Spinal cord (tissue), 10 donors: ENCODE measurements around the gene VEZT. TPM values are rescaled to one million over a fixed set of nuclear protein-coding genes. Genes with fewer than 3 reads are reported as not detected.
A peak's percentile ranks its signal among the peaks of the same experiment; 100 is the strongest.
"Not testable (repeated sequence)": the region's sequence is repeated elsewhere in the genome, so short reads cannot be mapped to it uniquely, and the experiment has no call there.

Experiments used
- DNase-seq, 6 donors: peaks; one replicate each; pipeline versions ENCODE4 v3.0.0 to v3.0.0-alpha.2; 2013 to 2015; ENCODE audit warnings: low spot score in 6 of 6, low read depth in 4 of 6
- H3K27ac ChIP-seq: one replicate; pipeline ENCODE4 v1.5.1; 2013; ENCODE audit warnings: low read depth, low read length, control low read depth
- H3K27me3 ChIP-seq: one replicate; pipeline ENCODE4 v1.6.1; 2013; ENCODE audit warnings: low read length; ENCODE audit not compliant: control insufficient read depth, insufficient read depth
- H3K36me3 ChIP-seq: one replicate; pipeline ENCODE4 v1.6.1; 2013; ENCODE audit warnings: low read length; ENCODE audit not compliant: control insufficient read depth, insufficient read depth
- H3K4me1 ChIP-seq: one replicate; pipeline ENCODE4 v1.6.1; 2013; ENCODE audit warnings: low read length; ENCODE audit not compliant: control insufficient read depth, insufficient read depth
- H3K4me3 ChIP-seq: one replicate; pipeline ENCODE4 v1.5.1; 2013; ENCODE audit warnings: low read depth, low read length, control low read depth
- H3K9me3 ChIP-seq: one replicate; pipeline ENCODE4 v1.6.1; 2013; ENCODE audit warnings: low read length; ENCODE audit not compliant: control insufficient read depth, insufficient read depth
- WGBS: methylation state at CpG from one replicate; pipeline ENCODE4 v1.1.5; 2013; ENCODE audit warnings: missing lambda C conversion rate; ENCODE audit not compliant: insufficient coverage; 5-methylcytosine and 5-hydroxymethylcytosine counted together
- polyA plus RNA-seq, 2 donors: library from polyadenylated mRNA; unstranded; fragments of 120-200 nt; gene quantifications; one replicate each; pipeline ENCODE4 v1.2.1, GENCODE V29; 2013; ENCODE audit not compliant: insufficient read length in 2 of 2
- total RNA-seq, 2 donors: library from RNA; depleted of rRNA in 1 of 2; stranded (reverse); fragments of 120-200 nt in 1 of 2; fragments of >200 nt in 1 of 2; gene quantifications; one replicate each; pipeline versions ENCODE4 v1.2.3 to v1.2.4, GENCODE V29; 2013 to 2014
- donor health status: healthy.

Gene VEZT
- total and polyA plus RNA-seq, 4 donors = 68.4 to 164 (median 102) TPM

DNA sequence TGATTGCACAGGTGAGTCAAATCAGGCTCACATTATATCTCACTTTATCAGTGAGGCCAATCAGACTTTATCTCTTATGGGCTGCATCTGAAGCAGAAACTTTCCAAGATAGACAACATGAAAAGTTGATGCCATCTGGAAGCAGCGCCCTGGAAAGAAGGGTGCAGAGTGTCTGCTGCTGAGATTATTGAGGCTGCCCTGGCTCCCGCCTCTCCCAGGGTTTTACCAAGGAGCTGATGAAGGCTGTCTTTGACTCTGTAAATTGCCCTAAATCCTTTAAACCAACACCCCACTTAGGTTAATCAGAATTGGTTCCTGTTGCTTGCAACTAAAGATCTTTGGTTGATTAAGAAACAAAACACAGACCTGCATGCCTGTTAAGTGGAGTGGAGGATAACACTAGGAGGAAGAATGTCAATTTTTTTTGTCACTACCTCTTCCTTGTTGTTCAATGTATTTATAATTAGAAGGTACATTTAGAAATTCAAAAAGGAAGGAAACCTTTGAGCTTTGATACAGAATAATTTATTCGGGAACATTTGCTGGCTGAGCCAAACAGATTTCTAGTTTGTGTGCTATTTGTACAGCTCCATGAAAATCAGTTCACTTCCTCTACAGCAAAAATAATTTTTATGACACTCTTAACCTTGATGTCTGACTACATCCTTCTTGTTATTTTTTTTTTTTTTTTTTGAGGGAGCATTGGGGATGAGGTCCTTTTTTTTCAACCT is 104.1 kb downstream of the VEZT start:
- Histone ChIP-seq H3K9me3 (no peaks in the 10 kb centered on the region), H3K4me1 (no peaks in the 10 kb centered on the region), H3K4me3 (no peak overlapping the region), H3K36me3 (no peaks in the 10 kb centered on the region), H3K27ac (no peak overlapping the region), H3K27me3 (no peaks in the 10 kb centered on the region)
- no peak for DNase-seq
- WGBS = 95% methylated on average over 2 of the region's 3 CpGs

- H3K9me3 ChIP-seq = no peaks in the 10 kb centered on the region
- H3K36me3 ChIP-seq = no peaks in the 10 kb centered on the region
- no peak overlapping the region for H3K4me3 ChIP-seq
- 100% methylated on average over 2 of the region's 4 CpGs for WGBS
- DNase-seq = no peak
- no peaks in the 10 kb centered on the region for H3K4me1 ChIP-seq
- H3K27me3 ChIP-seq = no peaks in the 10 kb centered on the region
- no peak overlapping the region for H3K27ac ChIP-seq
Measured at GRCh38 chr12:95322326-95322725, 104.7 kb downstream of the VEZT start.

DNA sequence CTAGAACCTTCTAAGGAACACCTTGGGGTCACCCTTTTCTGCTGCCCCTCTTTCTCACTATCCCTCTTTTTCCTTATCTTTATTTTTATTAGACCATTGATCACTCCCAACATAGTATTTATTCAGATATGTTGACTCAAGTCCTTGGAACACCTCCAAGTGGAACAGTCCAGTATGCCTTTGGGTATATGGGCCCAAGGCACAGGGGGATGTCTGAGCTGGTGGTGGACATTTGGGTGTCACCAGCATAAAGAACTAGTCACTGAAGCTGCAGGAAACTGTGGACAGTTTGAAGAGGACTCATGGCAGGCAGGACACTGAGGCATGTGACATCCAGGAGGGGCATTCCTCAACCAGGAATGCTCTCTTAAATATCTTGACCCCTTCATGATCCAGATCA is 105.6 kb downstream of the VEZT start:
- Histone ChIP-seq H3K4me3 (no peak overlapping the region), H3K27ac (no peak overlapping the region), H3K4me1 (no peaks in the 10 kb centered on the region), H3K36me3 (no peaks in the 10 kb centered on the region), H3K9me3 (no peaks in the 10 kb centered on the region), H3K27me3 (no peaks in the 10 kb centered on the region)
- no peak for DNase-seq

- 100% methylated on average over 3 of the region's 7 CpGs for WGBS
- not testable (repeated sequence) for H3K27me3 ChIP-seq, DNase-seq
Measured at GRCh38 chr12:95324246-95324645, 106.6 kb downstream of the VEZT start.

DNA sequence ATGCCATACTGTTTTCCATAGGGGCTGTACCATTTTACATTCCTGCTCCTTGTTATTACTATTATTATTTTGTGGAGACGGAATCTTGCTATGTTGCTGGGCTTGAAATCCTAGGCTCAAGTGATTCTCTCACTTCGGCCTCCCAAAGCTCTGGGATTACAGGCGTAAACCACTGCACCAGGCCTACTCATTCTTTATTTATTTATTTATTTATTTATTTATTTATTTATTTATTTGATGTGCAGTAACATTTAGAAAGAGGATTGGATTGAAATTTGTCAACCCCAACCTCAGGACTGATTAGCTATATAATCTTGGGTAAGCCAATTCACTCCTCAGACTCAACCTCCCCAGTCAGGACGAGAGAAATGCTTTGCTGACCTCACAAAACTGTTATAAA is 107.9 kb downstream of the VEZT start:
- no CpG with 5 or more reads among the region's 4 CpGs for WGBS
- no peak overlapping the region for H3K4me3 ChIP-seq
- H3K27ac ChIP-seq = no peak overlapping the region
- DNase-seq = no peak
- no peaks in the 10 kb centered on the region for H3K4me1 ChIP-seq
- H3K9me3 ChIP-seq = no peaks in the 10 kb centered on the region
- no peaks in the 10 kb centered on the region for H3K27me3 ChIP-seq
- no peaks in the 10 kb centered on the region for H3K36me3 ChIP-seq

More at GRCh38 chr12:95324246-95324645, 106.6 kb downstream of the VEZT start:
- not testable (repeated sequence) for H3K4me3 ChIP-seq, H3K9me3 ChIP-seq, H3K36me3 ChIP-seq, H3K27ac ChIP-seq, H3K4me1 ChIP-seq

DNA sequence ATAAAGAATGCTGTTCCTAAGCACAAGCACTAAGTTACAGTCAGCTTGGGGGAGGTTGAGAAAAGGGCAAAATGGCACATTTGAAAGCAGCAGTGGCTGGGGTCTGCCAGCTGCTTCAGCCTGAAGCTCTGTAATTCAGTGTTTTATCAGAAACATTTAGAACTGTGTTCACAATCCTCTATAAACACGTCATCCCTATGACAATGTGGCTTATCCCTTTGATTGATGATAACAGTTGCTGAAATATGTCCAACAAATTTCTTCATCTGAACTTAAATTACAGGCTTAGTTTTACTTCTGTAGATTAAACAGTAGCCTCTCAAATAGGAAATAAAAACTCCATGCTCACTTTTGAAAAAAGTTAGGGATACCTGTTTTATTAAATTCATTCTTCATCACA is 108.8 kb downstream of the VEZT start:
- no peak overlapping the region for H3K27ac ChIP-seq

DNA sequence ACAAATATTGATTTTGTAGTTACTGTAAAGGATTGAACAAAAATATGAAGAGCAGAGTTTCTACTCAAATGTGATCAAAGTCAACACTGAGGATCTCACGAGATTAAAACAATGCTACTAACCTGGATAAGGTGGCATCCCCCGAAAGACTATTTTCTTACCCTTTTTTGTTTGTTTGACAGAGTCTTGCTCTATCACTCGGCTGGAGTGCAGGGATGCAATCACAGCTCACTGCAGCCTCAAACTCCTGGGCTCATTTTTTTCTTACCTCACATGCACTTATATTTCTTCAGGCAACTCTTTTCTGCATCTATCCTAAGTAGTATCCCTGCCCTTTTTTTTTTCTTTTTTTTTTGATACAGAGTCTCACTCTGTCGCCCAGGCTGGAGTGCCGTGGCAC is 109.2 kb downstream of the VEZT start:
- Histone ChIP-seq H3K27me3 (no peaks in the 10 kb centered on the region), H3K27ac (no peak overlapping the region), H3K9me3 (no peaks in the 10 kb centered on the region), H3K4me1 (no peaks in the 10 kb centered on the region), H3K36me3 (no peaks in the 10 kb centered on the region), H3K4me3 (no peak overlapping the region)
- 88% methylated on average over 3 of the region's 5 CpGs for WGBS
- DNase-seq = no peak

More for the DNA sequence above, 108.8 kb downstream of the VEZT start:
- no CpG with 5 or more reads among the region's 1 CpG for WGBS
- no peaks in the 10 kb centered on the region for H3K9me3 ChIP-seq
- no peak for DNase-seq
- no peaks in the 10 kb centered on the region for H3K36me3 ChIP-seq
- H3K4me3 ChIP-seq = no peak overlapping the region
- H3K4me1 ChIP-seq = no peaks in the 10 kb centered on the region
- H3K27me3 ChIP-seq = no peaks in the 10 kb centered on the region

GRCh38 chr12:95328708-95329107 is 111.1 kb downstream of the VEZT start:
- Histone ChIP-seq H3K27me3 (no peaks in the 10 kb centered on the region), H3K4me3 (no peak overlapping the region), H3K4me1 (no peaks in the 10 kb centered on the region), H3K36me3 (no peaks in the 10 kb centered on the region), H3K27ac (no peak overlapping the region), H3K9me3 (no peaks in the 10 kb centered on the region)
- no peak for DNase-seq

DNA sequence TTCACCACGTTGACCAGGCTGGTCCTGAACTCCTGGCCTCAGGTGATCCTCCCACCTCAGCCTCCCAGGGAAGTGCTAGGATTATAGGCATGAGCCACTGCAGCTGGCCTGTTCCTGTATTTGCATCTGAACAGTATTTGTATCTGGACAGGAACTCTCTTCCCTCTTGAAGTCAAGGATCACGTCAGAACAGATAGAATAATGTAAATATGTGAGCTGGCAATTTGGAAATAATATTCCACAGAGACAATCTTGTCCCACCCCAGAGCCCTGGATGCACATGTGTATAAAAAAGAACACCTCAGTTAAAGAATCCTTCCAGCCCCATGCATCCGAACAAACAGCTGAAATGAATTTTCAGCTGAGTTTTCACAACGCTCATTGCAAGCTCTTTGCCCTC is 118.3 kb downstream of the VEZT start:
- H3K4me1 ChIP-seq = peaks cover 9% of the 10 kb centered on the region
- peaks cover 2% of the 10 kb centered on the region for H3K27me3 ChIP-seq
- WGBS = no CpG with 5 or more reads among the region's 4 CpGs
- peak overlapping the region; percentile 67 for H3K27ac ChIP-seq
- no peaks in the 10 kb centered on the region for H3K9me3 ChIP-seq
- no peak overlapping the region for H3K4me3 ChIP-seq
- DNase-seq = peak in 1 of 6 donors; percentile 35
- H3K36me3 ChIP-seq = no peaks in the 10 kb centered on the region

DNA sequence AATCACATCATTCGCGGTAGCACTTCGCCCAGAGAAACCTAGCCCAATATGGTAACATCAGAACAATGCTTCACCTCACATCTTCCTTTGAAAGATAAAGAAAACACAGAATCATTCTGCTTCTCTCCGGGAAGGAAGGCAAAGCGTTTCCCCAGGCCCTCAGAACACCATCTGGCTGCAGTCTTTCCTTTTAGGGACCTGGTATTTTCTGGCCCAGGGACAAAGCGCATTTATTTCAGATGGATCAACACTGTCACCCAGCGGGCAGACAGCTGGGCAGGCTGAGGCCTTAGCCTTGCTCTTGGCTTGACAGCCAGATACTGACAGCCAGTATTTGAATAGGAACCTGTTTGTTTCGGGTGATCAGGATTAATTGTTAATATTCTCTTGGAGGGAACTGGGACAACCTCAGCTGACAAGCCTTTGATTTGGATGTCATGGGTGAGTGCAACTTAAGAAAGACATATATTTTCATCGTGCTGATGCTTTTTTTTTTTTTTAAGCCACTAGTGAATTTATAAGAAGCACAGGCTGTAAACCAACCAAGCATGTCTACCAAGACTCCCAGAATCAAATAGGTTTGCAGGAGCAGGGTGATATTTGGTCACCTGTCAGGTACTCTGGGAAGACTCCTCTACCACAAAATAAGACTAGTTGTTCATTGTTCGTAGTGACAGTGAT is 118.9 kb downstream of the VEZT start:
- DNase-seq = peak; percentile 68 to 97 (median 81)

More for the DNA sequence above, 118.9 kb downstream of the VEZT start:
- peaks cover 2% of the 10 kb centered on the region for H3K27me3 ChIP-seq
- no peaks in the 10 kb centered on the region for H3K36me3 ChIP-seq
- peak overlapping the region; percentile 67 for H3K27ac ChIP-seq
- no peak overlapping the region for H3K4me3 ChIP-seq
- H3K4me1 ChIP-seq = peaks cover 9% of the 10 kb centered on the region
- no peaks in the 10 kb centered on the region for H3K9me3 ChIP-seq
- 3% methylated on average over 5 of the region's 10 CpGs for WGBS
